Mesenteric fat pad (tissue), 1 donor: ENCODE data around the gene MGAT4A. TPM values are rescaled to one million over a fixed set of nuclear protein-coding genes. Genes with fewer than 3 reads are reported as not detected.

Experiments used
- DNase-seq: peaks from one replicate; pipeline ENCODE4 v3.0.0-alpha.2; 2020; ENCODE audit warnings: low spot score
- total RNA-seq: library from RNA; stranded (reverse); fragmentation: NEBNext Ultra II Directional; extraction: Animal tissue kit (Norgen Biotek cat#: 25700); gene quantifications from one replicate; pipeline ENCODE4 v1.2.1, GENCODE V29; 2021
- donor health status: DM: yes; HTN: yes; CAD: no.

MGAT4A gene
- total RNA-seq, 1 donor from 2014 or later: 50.6 TPM

DNA sequence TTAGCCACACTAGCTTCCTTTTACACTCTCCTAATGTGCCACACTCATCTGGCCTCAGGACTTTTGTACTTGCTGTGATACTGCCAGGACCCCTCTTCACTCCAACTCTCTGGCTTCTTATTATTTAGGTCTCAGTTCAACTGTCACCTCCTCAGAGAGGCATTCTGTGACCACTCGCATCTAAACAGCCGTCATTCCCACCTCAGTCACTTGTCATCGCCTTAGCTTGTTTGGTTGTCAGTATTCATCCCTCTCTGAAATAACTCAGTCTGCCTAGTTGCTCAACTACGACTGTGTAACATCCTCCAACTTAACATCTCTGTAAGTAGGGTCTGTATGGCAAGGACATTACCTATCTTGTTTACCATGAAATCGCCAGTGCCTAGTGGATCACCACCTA is 27.2 kb downstream of the MGAT4A start:
- DNase-seq: no peak

DNA sequence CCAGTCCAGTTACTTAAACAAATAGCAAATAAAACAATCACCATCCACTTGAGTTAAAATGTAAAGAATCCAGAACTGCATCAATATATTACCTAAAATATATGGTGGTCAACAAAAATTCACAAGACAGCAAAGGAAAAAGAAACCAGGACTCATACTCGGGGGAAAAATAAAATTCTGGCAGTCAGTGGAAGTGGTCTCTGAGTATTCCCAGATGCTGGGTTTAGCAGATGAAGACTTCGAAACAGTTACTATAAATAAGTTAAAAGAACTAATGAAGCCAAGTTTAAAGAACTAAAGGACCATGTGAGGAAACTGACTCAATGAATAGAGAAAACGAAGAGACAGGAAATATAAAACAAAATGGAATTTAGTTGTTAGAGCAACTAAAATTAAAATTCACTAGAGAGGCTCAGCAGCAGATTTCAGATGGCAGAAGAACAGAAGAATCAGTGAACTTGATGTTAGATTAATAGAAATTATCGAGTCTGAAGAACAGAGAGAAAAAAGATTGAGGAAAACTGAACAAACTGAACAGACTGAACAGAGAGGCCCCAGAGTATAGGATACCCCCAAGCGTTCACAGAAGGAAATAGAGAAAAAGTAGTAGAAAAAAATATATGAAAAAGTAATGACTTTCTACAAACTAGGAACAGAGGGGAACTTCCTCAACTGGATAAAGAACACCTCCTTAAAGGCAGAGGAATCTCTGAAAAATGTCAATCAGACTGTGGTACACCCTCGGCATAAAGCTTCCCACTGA is 27.9 kb downstream of the MGAT4A start:
- DNase-seq: no peak

DNA sequence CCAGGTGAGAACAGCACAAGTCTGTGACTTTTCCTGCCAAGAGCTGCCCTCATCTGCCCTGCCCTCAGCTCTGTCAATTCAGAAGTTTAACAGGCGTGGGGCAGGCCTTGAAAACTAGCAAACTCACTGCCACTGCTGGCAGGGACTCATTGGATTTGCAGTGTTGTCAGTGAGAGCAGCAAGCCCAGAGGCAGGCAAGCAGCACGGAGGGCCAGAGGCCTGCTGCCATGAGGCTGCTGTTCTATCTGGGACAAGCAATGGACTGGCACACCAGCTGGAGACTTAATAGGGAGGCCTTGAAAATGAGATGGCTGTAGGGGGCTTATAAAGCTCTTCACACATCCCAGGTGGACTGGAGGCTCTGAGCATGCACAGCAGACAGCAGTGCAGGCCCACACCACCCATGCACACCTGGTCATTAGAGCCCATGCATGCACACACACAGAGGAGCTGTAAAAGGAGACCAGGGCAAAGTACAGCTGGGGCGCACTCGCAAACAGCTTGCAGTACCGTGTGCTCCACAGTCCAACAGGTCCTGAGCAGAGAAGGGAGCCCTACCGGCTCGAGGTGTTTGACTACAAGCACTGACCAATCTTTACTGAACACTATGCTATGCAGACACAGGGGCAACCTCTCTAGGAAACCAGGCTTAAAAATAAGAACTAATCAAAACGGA is 28.7 kb downstream of the MGAT4A start:
- no peak for DNase-seq

DNA sequence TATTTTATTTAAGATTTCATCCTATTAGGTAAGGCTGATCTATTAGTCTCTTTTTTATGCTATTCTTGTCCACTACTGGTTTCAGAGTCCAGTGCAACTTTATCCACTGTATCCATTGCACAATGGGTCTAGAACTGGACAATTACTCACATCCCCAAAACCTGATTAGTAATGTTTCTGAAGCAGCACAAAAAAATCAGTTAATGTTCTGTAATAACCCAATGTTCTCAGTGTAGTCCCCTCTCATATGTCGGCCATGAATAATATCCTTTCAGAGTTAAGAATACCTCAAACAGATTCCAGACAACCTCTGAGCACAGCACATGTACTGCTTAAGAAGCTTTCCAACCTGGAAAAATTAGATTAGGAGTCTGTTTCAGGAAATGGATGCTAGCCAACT is 29.7 kb downstream of the MGAT4A start:
- no peak for DNase-seq

DNA sequence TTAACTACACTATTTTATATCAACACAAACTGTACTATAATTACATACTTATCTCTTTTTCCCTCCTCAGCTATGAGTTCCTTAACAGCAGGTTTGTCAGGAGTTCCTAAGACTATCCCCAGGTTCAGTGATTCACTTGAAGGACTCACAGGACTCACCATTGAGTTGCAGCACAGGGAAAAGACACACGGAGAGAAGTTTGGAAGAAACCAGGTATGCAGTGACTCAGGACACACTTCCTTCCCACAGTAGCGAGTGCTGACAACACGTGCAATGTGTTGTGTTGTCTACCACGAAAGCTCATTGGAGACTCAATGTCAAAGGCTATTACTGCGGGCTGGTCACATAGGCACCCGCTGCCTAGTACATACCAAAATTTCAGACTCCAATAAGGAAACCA is 32.0 kb downstream of the MGAT4A start:
- no peak for DNase-seq

DNA sequence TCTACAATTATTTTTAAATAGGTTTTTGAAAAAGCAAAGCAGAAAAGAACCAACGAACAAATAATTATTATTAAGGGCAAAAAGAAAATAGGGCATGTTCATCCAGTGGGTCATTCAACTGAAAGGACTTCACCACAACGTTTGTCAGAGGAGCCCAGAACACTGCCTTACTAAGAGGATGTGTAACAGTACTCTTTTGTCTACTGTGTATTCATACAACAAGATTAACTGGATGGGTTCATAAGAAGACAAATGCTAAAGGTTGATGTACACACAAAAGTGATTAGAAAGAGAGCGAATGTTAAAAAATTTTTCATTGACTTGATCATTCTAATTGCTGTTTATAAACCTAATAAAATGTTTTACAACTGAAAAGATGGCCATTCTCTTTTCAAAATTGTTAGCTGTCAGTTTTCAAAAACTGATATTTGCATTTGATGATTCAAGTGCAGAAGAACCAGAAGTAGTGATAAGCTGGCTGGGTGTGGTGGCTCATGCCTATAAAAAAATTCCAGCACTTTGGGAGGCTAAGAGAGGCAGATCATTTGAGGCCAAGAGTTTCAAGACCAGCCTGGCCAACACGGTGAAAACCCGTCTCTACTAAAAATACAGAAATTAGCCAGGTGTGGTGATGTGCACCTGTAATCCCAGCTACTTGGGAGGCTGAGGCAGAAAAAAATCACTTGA is 33.1 kb downstream of the MGAT4A start:
- no peak for DNase-seq

DNA sequence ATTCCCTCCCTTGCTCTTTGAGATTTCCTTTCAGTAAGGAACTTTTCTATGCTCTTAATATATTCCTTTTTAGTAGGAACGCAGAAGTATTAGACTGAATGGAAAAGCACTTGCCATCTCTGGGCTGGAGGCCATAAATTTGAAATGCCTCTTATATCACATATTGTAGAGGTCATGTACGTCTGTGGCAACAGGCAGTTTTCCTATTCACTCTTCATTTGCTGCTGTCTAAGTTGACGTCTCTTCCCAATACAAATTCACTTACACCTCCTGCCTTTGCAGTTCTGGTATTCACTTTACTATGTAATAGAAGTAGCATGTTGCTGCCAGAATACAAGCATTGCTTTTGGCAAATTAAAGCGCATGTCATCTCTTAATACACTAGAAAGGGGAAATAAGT is 34.7 kb downstream of the MGAT4A start:
- DNase-seq: no peak

DNA sequence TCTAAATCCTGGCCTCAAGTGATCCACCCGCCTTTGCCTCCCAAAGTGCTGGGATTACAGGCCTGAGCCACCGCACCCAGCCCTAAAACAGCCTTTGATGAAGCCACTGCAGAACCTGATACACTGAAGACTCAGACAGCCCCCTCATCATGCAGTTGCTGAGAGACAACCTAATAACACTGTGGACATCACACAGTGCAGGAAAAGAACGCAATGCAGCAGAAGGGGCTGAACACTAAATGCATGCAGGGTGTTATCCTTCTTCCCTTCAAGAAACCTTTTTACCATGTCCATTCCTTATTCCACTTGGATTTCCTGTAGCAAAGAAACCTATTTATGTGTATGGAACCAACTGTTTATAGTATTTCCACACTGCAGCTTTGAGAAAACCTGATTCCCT is 35.7 kb downstream of the MGAT4A start:
- no peak for DNase-seq

DNA sequence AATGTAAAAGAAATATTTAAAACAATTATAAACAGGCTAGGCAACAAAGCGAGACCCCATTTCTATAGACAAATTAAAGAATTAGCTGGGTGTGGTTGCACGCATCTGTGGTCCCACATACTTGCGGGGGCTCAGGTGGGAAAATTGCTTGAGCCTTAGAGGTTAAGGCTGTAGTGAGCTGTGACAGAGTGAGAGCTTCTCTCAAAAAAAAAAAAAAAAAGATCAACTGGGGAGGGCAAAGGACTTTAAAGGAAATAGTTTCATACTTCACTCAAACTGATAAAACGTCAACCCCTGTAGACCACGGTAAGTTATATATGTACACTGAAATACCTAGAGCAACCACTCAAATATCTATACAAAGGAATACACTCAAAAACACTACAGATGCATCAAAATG is 37.5 kb downstream of the MGAT4A start:
- DNase-seq: no peak

DNA sequence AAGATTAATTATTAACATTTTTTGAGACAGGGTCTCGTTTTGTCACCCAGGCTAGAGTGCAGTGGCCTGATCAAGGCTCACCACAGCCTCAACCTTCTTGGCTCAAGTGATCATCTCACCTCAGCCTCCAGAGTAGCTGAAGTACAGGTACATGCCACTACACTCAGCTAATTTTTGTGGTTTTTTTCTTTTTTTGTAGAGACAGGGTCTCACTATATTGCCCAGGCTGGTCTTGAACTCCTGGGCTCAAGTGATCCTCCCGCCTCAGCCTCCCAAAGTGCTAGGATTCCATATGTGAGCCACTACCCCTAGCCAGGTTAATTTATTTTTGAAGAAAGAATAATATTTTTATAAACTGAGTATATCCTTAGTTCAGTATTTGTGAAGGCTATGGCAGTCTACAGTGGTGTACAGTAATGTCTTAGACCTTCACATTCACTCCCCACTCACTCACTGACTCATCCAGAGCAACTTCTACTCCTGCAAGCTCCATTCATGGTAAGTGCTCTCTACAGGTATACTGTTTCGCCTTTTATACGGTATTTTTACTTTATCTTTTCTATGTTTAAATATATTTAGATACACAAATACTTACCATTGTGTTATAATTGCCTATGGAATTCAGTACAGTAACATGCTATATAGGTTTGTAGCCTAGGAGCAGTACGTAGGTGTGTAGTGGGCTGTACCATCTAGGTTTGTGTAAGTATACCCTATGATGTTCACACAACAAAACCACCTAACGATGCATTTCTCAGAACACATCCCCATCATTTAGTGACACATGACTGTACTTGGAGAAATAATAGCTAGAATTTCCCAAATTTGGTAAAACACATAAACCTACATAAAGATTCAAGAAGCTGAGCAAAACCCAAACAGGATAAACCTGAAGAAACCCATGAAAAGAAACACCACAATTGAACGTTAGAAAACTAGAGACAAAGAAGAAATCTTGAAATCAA is 38.6 kb downstream of the MGAT4A start:
- DNase-seq: no peak

DNA sequence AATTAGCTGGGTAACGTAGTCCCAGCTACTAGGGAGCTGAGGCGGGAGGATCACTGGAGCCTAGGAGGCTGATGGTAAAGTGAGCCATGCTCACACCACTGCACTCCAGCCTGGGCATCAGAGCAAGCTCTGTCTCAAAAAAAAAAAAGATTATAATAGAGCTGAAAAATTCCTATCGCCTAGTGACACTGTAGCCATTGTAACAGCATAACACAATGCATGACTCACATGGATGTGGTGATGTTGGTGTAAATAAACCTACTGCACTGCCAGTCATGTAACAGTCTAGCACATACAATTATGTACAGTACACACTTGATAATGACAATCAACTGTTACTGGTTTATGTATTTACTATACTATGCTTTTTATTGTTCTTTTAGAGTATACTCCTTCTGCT is 39.6 kb downstream of the MGAT4A start:
- no peak for DNase-seq

DNA sequence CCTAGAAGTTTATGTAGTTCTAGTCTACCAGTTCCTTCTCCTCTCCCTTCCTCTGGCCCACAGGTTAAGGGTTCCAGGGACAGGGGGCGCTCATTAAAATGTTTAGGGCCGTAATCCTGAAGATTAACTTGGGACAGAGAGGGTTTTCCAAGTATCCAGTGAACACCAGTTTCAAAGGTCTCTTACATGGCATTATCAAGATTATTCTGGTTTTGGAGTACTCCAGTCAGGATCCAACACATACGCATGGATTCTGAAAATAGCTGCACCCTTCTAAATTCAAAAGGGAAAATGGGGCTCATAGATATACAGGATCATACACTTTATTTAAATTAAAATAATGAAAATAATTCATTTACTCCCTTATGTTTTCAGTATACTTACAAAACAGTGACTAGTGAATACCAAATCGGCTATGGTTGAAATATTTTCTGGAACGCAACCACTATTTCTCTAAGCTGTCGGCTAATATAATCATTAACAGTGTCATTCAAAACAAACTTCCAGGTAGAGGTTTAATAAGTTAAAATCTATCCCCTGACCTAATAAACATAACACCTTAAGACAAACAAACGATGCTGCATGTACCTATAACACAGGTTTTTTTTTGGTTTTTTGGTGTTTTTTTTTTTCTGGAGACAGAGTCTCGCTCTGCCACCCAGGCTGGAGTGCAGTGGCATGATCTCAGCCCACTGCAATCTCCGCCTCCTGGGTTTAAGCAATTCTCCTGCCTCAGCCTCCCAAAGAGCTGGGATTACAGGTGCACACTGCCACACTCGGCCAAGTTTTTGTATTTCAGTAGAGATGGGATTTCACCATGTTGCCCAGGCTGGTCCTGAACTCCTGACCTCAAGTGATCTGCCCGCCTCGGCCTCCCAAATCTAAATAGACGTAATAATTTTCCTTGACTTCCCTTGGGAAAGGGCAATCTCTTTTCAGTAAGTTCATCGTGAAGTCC is 44.7 kb downstream of the MGAT4A start:
- DNase-seq: no peak

DNA sequence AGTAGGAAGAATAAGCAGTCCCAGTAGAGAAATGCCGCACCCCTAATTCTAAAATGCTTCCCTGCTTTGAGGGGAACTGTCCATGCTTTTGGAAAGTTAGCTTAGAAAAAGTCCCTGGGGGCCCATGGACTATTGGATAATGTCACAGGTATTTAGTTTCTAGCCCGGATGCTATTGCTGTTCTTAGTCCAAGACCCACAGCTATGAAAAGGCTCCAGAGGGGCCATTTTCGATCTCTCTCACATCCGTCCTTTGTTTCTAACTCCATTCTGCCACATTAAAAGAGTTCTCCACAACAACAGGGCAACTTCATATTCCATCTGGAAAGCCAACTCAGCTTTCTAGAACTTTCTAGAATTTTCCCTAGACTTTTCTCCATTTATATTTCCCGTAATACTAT is 47.2 kb downstream of the MGAT4A start:
- DNase-seq: no peak

DNA sequence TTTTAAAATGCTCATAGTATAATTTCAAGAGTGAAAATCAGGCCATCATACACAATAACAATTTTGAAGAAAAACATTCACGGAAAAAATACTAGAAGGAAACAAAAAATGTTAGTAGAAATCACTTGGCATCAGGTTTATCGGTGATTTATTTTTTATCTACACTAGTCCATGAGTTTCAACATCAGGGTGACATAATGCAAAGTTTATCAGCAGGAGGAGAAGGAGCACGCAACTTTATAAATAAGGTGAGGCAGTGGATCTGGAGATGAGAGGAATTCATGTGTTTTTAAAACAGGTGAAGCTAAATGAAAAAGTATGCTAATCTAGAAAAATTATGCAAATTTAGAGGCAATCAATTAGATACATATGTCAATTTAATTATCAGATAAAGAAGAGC is 54.2 kb downstream of the MGAT4A start:
- no peak for DNase-seq

DNA sequence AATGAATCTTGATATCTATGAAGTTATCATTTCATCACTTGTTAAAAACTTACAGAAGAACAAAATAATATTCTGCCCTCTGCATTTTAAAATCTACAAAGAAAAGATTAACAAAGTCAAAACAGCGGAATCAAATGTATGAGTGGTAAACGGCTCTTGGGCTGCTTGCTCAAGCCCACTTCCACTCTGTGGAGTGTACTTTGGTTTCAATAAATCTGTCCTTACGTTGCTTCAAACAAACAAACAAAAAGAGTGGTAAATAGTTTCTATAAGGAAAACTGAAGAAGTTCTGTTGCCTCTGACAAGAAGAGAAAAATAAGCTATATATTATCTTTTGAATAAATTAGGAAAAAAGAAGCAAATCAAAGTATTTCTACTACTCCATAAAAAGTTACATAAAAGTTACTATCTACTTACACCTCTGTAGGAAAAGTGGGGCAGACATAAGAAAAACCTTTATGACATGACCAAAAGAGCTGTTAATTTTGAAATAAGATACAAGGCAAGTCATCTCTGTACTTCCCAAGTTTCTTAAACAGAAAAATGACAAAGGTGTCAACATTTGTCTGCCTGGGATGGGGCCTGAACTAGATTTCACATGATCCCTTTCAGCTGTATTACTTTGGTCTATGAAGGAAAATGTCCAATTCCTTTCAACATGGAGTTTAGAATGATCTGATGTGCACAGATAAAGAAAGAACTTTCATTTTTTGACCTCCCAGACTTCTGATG is 56.5 kb downstream of the MGAT4A start:
- DNase-seq: no peak

DNA sequence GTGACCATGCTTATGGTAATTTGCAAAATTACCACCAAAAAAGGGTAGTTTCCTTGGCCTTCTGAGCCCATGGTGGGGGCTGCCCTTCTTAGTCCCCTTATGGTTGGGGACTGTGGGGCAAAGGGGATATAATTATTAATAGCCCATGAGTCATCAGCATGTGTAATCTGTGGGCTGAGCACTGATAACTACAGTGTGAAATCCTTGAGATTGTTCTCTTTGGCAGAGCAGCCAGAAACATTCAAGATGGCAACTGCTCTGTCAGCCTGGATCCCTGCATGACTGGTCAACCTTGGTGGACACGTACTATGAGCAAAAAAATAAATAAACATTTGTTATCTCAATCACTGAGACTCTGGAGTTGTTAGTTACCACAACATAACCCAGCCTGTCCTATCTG is 61.3 kb downstream of the MGAT4A start:
- DNase-seq: no peak

DNA sequence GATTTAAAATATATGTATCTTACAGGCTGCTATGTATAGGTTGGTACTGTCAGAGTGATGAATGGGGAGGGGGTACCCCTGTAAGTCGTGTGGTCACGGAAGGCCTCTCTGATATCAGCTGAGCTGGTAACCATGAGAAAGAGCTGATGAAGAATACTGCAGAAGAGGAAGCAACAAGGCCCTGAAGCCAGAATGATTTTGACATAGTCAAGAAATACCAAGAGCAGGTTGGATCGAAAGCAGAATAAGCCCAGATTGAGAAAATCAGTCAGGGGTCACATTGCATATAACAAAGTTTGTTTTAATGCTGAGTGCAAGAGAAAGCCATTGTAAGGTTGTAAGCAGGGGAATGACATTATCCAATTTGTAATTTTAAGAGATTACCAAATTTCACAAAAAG is 65.3 kb downstream of the MGAT4A start:
- no peak for DNase-seq

DNA sequence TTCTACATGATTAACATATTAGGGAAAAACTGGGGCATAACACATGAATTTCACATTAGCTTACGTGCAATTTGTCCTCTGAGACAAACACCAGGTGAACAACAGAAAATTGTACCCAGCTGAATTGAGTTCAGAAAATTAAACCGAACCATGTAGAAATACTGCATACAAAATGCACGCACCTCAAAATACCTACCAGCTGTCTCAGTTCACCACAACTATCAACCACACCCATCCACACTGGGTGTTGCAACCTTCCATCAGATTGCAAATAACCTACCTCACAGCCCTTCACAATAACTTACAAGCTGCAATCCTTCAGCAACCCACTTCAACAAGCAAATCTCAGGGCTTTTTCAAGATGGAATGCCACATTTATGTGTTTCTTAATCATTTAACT is 66.6 kb downstream of the MGAT4A start:
- no peak for DNase-seq

DNA sequence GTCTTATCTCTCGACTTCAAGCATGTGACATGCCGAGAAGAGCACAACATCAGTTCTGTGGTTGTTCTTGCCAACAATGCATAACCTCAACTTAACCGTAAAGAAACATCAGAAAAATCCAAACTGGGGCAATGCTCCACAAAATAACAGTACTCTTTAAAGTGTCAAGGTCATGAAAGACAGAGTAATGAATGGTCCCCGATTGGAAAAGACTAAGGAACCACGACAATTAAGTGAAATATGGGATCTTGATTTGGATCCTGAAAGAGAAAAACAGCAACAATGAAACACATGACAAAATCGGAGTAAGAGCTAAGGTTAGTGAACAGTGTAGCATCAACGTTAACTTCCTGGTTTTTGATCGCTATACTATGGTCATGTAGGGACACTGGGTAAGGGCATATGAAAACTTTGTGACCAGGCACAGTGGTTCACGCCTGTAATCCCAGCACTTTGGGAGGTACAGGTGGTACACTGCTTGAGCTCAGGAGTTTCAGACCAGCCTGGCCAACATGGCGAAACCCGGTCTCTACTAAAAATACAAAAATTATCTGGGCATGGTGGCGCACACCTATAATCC is 67.3 kb downstream of the MGAT4A start:
- DNase-seq: no peak
